Measurements from ENCODE around the gene GDPD5.

DNA sequence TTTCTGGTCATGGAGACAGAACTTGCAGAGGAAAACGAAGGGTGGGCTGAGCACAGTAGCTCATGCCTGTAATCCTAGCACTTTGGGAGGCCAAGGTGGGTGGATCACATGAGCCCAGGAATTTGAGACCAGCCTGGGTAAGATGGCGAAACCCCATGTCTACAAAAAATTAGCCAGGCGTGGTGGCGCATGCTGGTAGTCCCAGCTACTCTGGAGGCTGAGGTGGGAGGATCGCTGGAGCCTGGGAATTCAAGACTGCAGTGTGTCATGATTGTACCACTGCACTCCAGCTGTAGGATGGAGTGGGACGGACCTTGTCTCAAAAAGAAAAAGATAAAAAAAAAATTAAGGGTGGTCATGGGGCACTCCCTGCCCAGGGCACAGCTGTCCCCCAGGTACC is 42.2 kb upstream of the GDPD5 start:
- TF ChIP-seq, protein P1, sequence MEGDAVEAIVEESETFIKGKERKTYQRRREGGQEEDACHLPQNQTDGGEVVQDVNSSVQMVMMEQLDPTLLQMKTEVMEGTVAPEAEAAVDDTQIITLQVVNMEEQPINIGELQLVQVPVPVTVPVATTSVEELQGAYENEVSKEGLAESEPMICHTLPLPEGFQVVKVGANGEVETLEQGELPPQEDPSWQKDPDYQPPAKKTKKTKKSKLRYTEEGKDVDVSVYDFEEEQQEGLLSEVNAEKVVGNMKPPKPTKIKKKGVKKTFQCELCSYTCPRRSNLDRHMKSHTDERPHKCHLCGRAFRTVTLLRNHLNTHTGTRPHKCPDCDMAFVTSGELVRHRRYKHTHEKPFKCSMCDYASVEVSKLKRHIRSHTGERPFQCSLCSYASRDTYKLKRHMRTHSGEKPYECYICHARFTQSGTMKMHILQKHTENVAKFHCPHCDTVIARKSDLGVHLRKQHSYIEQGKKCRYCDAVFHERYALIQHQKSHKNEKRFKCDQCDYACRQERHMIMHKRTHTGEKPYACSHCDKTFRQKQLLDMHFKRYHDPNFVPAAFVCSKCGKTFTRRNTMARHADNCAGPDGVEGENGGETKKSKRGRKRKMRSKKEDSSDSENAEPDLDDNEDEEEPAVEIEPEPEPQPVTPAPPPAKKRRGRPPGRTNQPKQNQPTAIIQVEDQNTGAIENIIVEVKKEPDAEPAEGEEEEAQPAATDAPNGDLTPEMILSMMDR (conservative IDR thresholded peaks at IDR 0.05 in 1 of 2, IDR thresholded peaks at IDR 0.05 in 1 of 2; ENCODE audit: low read depth in 1 of 2, low read length in 2 of 2): no peak
- no peak for TF ChIP-seq EZH2 (IDR thresholded peaks at IDR 0.05; ENCODE audit: low read length, missing control alignments)

Measured in fibroblast of lung (primary cell).